Fibroblast of lung (primary cell): ENCODE results near the gene ENPP3.

Source experiments
- CTCF ChIP-seq, 2 donors: IDR thresholded peaks in 1 of 2; conservative IDR thresholded peaks in 1 of 2; 1 replicate in 1 of 2; 2 replicates in 1 of 2; pipeline ENCODE4 v1.5.1; 2011 to 2012; ENCODE audit warnings: low read length in 2 of 2, control low read depth in 1 of 2, inconsistent platforms in 1 of 2, low read depth in 1 of 2, mild to moderate bottlenecking in 1 of 2
- EZH2 ChIP-seq: IDR thresholded peaks from 2 replicates; pipeline ENCODE4 v1.5.1; 2012; ENCODE audit warnings: low read length, control low read depth, mild to moderate bottlenecking; ENCODE audit errors: missing control alignments

GRCh38 chr6:131744432-131745287 is 107.6 kb downstream of the ENPP3 start:
- no peak for TF ChIP-seq CTCF (conservative IDR thresholded peaks at IDR 0.05 in 1 of 2, IDR thresholded peaks at IDR 0.05 in 1 of 2; ENCODE audit: low read depth in 1 of 2, low read length in 2 of 2)
- no peak for TF ChIP-seq EZH2
